Left lung (tissue), 10 donors: Measurements from ENCODE around the gene SLC22A5. TPM values are rescaled to one million over a fixed set of nuclear protein-coding genes. Genes with fewer than 3 reads are reported as not detected.

Source experiments
- ATAC-seq: fragments of 200-7000 bp; cut with Tn5 transposase; one replicate; pipeline ENCODE4 v1.9.1; 2020; ENCODE audit warnings: moderate library complexity
- DNase-seq, 4 donors: peaks; one replicate each; pipeline ENCODE4 v3.0.0-alpha.2; 2013 to 2020
- H3K27ac ChIP-seq, 2 donors: fragments of 200-600 bp; sonication (generic) in 1 of 2; one replicate each; pipeline versions ENCODE4 v1.5.0 to v1.8.0; 2020 to 2021
- H3K27me3 ChIP-seq, 2 donors: fragments of 200-600 bp; sonication (generic) in 1 of 2; one replicate each; pipeline versions ENCODE4 v1.5.0 to v1.8.0; 2020 to 2021
- H3K36me3 ChIP-seq, 2 donors: fragments of 200-600 bp; sonication (generic) in 1 of 2; one replicate each; pipeline versions ENCODE4 v1.5.0 to v1.8.0; 2020 to 2021
- H3K4me1 ChIP-seq, 2 donors: fragments of 200-600 bp; one replicate each; pipeline ENCODE4 v1.8.0; 2021
- H3K4me3 ChIP-seq, 2 donors: fragments of 200-600 bp; sonication (generic) in 1 of 2; one replicate each; pipeline versions ENCODE4 v1.5.0 to v1.8.0; 2020 to 2021; ENCODE audit warnings: mild to moderate bottlenecking in 1 of 2
- H3K9me3 ChIP-seq, 2 donors: fragments of 200-600 bp; sonication (generic) in 1 of 2; one replicate each; pipeline versions ENCODE4 v1.5.0 to v1.8.0; 2020 to 2021
- CTCF ChIP-seq, 2 donors: fragments of 200-600 bp; sonication (generic) in 1 of 2; IDR thresholded peaks; one replicate each; pipeline versions ENCODE4 v1.5.0 to v1.8.0; 2021; ENCODE audit warnings: antibody characterized with exemption in 2 of 2
- intact Hi-C, 2 donors: fragments of 100-400 bp; cut with DNase I; formaldehyde crosslinking; loops; one replicate each; pipeline versions ENCODE4 v1.11.2 to v1.14.2; 2022
- microRNA-seq, 2 donors: library from miRNA; unstranded; fragments of <30 nt; microRNA quantifications; one replicate each; pipeline ENCODE4, GENCODE V29; 2019
- polyA plus RNA-seq, 6 donors: library from polyadenylated mRNA; unstranded; fragments of 120-200 nt; gene quantifications; one replicate each; pipeline ENCODE4 v1.2.1, GENCODE V29; 2013; ENCODE audit not compliant: insufficient read length in 6 of 6
- total RNA-seq, 2 donors: library from RNA; stranded (reverse); fragmentation: NEBNext Ultra II Directional; extraction: Animal tissue kit (Norgen Biotek cat#: 25700); gene quantifications; one replicate each; pipeline ENCODE4 v1.2.1, GENCODE V29; 2021
- donor health status: DM: no; HTN: yes; CAD: no.
- donor health status: DM: no; HTN: no; CAD: no.

The SLC22A5 gene
- total and polyA plus RNA-seq, 8 donors: 9.5 to 17.6 (median 14.2) TPM

GRCh38 chr5:132444061-132444460, 74.6 kb downstream of the SLC22A5 start:
- Histone ChIP-seq H3K27me3 (no peaks in the 10 kb centered on the region), H3K27ac (peak overlapping the region in 1 of 2 donors; percentile 38), H3K36me3 (no peaks in the 10 kb centered on the region), H3K4me1 (peaks cover 21 to 81% of the 10 kb centered on the region in 2 donors), H3K9me3 (no peaks in the 10 kb centered on the region), H3K4me3 (no peak overlapping the region)
- intact Hi-C loops: no loop called here
- ATAC-seq: no peak
- no peak for DNase-seq
- no peak for TF ChIP-seq CTCF (IDR thresholded peaks at IDR 0.05)

Small RNAs within 50 kb of the gene (microRNA-seq; reads per million reads assigned to microRNA genes)
- 0.17 to 0.27 reads per million in 2 donors for gene MIR3936

Other genes starting within 250 kb of the SLC22A5 start
- gene P4HA2, start 141.9 kb upstream of the SLC22A5 start, total RNA-seq: 10 to 100 TPM; 58.5 to 81.9 TPM
- gene P4HA2, start 141.9 kb upstream of the SLC22A5 start, polyA plus RNA-seq: 10 to 100 TPM; 22.5 to 45.3 (median 31.6) TPM
- gene PDLIM4, start 112.0 kb upstream of the SLC22A5 start, total RNA-seq: 10 to 100 TPM in 1 of 2 donors, 1 to 10 TPM in 1; 7.7 to 13.5 TPM
- gene PDLIM4, start 112.0 kb upstream of the SLC22A5 start, polyA plus RNA-seq: 10 to 100 TPM in 3 of 6 donors, 1 to 10 TPM in 3; 8.5 to 13.1 (median 10.2) TPM
- 10 to 100 TPM in 1 of 2 donors, 1 to 10 TPM in 1; 1.0 to 10.3 TPM for gene SLC22A4, start 75.3 kb upstream of the SLC22A5 start, total RNA-seq
- 1 to 10 TPM; 2.4 to 4.9 (median 3.4) TPM for gene SLC22A4, start 75.3 kb upstream of the SLC22A5 start, polyA plus RNA-seq
- 10 to 100 TPM; 41.4 to 93.3 TPM for gene IRF1, start 121.1 kb downstream of the SLC22A5 start, total RNA-seq
- 10 to 100 TPM; 15.1 to 23.2 (median 17.8) TPM for gene IRF1, start 121.1 kb downstream of the SLC22A5 start, polyA plus RNA-seq
- gene IL5, start 173.8 kb downstream of the SLC22A5 start, total RNA-seq: not detected
- under 1 TPM in 5 of 6 donors, not detected in 1; 0.31 to 0.61 (median 0.36) TPM for gene IL5, start 173.8 kb downstream of the SLC22A5 start, polyA plus RNA-seq
- gene RAD50, start 187.3 kb downstream of the SLC22A5 start, total RNA-seq: 10 to 100 TPM; 35.3 to 39.9 TPM
- gene RAD50, start 187.3 kb downstream of the SLC22A5 start, polyA plus RNA-seq: 10 to 100 TPM; 35.4 to 50.0 (median 45.0) TPM